ENCODE data around the gene NEK9. TPM values are rescaled to one million over a fixed set of nuclear protein-coding genes. Genes with fewer than 3 reads are reported as not detected.
"Not testable (repeated sequence)": the region's sequence is repeated elsewhere in the genome, so short reads cannot be mapped to it uniquely, and the experiment has no call there.

The NEK9 gene
- total RNA-seq, 1 experiment from 2014 or later, result 49.3 TPM

DNA sequence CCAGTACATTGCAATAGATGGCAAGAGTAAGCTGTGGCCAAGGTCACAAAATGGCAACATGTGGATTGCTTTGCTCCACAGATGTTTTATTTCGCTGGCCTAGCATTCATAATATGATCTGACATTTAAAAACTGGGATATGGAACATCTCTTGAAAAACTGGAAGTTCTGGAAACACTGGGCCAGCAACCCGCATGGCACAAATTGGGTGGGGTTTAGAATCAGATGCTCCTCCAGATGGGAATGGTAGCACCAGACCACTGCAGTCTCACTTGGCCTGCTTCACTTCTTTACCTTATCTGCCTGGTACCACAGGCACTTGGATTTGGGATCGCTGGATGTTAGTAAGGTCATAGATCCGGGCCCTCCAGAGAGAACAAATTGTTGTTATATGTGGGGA lies 47.3 kb downstream of the NEK9 start:
- in situ Hi-C loops (cut with HindIII; ENCODE audit: low sequenced_read_pairs), result no loop called here
- no peak for DNase-seq (ENCODE audit: low spot score)

DNA sequence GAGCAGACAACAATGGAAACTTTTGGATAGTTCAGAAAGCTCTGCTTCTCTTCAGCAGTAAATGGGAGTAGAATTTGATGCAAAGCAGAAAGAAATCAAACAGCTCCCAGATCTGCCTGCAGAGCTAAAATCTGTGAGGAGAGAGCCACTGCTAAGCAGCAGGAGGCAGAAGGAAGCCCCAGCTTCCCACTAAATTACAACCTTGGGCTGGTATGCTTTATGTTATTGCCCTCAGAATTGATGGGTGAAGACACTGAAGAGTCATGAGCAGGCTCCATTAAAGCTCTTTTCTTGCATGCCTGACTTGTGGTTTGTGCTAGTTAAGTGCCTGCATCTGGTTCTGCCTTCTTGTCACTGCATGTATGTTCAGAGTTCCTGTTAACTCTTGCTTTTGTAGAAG lies 49.1 kb downstream of the NEK9 start:
- DNase-seq (ENCODE audit: low spot score), result no peak
- in situ Hi-C loops (cut with HindIII; ENCODE audit: low sequenced_read_pairs), result no loop called here

DNA sequence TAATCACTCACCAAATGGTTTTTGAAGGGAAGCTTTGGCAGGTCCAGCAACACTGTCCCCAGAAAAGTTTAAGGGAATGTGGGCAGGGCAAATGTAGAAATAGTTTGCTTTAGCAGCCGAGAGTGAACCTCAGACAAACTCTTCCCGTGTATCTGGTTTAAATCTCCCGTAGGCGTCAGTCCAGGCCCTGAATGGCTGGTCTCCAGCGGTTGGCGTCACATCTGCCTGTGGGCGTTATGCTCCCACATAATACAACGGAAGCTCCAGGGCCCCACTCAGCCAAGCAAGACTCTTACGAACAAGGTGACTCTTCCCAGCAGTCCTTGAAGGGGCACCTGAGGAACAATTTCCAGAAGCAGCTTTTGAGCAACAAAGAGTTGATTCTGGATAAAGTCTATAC lies 56.5 kb downstream of the NEK9 start:
- no peak for DNase-seq (ENCODE audit: low spot score)
- in situ Hi-C loops (cut with HindIII; ENCODE audit: low sequenced_read_pairs), result no loop called here

DNA sequence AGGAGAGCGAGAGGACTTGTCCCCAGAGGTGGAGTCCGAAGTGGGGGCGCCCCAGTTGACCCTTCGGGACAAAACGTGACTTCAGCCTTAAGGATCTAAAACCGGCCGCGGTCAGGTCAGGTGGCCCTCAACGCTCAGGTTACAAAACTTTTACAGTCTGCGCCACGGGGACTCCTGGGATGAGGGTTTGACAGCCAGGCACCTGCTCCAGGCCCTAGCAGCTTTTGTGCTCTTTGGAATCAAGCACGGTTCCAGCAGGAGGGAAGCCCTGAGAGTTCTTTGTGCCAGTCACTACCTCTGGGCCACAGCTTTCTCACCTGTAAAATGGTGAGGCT lies 57.1 kb downstream of the NEK9 start:
- in situ Hi-C loops (cut with HindIII; ENCODE audit: low sequenced_read_pairs), result no loop called here

DNA sequence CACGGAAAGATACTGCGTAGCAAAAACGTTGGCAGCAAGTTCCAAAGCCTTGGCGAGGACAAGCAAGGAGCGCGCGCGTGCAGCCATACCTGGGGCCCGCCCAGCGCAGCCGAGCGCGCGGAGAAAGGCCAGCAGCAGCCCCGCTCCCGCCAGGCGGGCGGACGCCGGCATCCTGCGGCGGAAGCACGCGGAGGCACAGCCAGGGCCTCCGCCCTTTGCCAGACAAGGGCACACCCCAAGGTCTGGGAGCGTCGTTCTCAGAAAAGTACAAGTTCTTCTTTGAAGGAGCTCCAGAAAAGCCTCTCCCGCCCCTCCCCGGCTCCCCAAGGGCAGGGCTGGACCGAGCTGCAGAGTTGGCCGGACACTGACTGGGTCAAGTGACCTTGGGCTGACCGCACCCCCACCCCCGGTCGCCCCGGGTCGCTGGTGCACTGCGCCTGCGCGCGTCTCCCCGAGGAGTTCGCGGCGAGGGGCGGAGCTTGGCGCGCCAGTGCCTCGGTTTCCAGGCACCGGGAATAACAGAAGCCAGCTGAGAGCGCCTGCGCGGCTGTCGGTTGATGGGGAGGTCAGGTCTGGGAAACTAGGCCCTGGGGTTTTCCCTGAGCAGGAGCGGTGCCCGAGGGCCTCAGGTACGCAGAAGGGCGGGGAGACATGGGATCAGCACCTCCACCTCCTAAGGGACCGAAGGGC lies 57.6 kb downstream of the NEK9 start, which contains the start of gene ZC2HC1C:
TSS of gene ZC2HC1C (plus strand) at position 521 of the 690 bp plus-strand sequence. CDS start 933 bp downstream, outside the sequence.
- in situ Hi-C loops (cut with HindIII; ENCODE audit: low sequenced_read_pairs), result no loop called here

More for the DNA sequence above, 57.1 kb downstream of the NEK9 start:
- no peak for DNase-seq (ENCODE audit: low spot score)

DNA sequence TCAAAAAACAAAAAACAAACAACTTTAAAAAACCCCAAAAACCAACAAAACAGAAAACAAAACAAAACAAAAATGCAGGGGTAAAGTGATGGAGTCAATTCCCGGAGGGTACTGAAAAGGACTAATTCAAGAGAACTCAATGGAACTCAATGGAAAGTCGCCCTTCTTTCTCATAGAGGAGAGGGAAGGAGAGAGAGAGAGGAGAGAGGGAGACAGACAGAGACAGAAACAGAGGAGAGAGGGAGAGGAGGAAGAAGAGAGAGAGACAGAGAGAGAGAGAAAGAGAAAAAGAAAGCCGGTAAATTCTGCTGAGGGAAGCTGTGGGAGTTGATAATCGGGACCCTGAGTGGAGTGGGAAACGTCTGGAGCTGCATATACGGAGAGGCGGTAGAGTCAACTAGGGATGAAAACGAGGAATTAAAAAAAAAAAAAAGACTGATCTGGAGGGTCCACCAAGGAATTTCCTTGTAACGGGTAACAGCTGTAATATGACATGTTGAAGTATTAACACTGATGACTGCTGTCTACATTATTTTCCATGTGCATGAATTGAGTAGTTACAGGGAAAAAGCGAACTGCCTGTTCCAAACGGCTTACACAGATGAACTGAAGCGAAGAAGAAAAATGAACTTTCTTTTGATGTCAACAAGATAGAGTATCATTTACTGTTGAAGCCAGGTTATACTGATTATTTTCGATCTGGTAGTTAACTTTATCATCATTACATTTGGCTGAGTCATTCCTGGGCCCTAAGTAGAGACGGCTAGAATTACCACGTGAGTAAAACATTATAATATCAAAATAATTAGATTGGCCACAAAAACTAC lies 58.3 kb downstream of the NEK9 start:
- in situ Hi-C loops (cut with HindIII; ENCODE audit: low sequenced_read_pairs), result no loop called here
- DNase-seq (ENCODE audit: low spot score), result peak; percentile 47

More for the DNA sequence above, 57.6 kb downstream of the NEK9 start, which contains the start of gene ZC2HC1C:
- peak; percentile 87 for DNase-seq (ENCODE audit: low spot score)

DNA sequence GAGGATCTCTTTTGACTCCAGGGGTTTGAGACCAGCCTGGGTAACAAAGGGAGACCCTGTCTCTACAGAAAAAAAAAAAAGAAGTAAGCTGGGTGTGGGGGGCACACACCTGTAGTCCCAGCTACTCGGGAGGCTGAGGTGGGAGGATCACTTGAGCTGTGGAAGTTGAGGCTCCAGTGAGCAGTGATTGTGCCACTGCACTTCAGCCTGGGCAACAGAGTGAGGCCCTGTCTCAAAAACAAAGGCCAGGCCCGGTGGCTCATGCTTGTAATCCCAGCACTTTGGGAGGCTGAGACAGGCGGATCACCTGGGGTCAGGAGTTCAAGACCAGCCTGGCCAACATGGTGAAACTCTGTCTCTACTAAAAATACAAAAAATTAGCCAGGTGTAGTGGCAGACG lies 59.1 kb downstream of the NEK9 start:
- DNase-seq (ENCODE audit: low spot score), result not testable (repeated sequence)

DNA sequence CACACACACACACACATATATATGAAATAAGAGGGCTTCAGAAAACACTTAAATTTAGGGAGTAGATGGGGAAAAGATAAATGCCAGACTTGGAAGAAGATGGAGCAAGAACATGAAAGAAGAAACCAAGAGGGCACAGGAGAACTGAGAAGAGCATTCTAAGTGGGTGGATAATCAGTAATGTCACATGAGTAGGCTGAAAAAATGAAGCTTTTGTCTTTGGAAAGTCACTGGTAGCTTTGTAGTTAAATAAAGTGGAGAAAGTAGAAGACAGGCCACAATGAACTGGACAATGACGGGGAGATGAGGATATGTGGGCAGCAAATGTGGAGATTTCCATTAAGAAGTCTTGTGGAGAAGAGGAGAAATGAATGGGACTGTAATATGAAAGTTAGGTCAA lies 59.6 kb downstream of the NEK9 start:
- in situ Hi-C loops (cut with HindIII; ENCODE audit: low sequenced_read_pairs), result no loop called here
- no peak for DNase-seq (ENCODE audit: low spot score)

More for the DNA sequence above, 59.1 kb downstream of the NEK9 start:
- in situ Hi-C loops (cut with HindIII; ENCODE audit: low sequenced_read_pairs), result not testable (repeated sequence)

DNA sequence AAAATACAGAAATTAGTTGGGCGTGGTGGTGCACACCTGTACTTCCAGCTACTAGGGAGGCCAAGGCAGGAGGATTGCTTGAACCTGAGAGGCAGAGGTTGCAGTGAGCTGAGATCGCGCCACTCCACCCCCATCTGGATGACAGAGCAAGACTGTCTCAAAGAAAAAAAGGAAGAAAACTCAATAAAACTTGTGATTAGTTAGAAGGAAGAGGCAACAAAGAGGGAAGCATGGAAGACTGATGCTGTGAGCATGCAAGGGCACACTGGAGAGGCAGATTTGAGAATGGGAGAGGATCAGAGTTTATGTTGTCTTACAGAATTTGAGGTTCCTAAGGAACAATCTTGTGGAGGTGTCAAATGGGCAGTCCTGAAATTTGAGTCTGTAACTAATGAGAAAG lies 60.2 kb downstream of the NEK9 start:
- in situ Hi-C loops (cut with HindIII; ENCODE audit: low sequenced_read_pairs), result no loop called here

DNA sequence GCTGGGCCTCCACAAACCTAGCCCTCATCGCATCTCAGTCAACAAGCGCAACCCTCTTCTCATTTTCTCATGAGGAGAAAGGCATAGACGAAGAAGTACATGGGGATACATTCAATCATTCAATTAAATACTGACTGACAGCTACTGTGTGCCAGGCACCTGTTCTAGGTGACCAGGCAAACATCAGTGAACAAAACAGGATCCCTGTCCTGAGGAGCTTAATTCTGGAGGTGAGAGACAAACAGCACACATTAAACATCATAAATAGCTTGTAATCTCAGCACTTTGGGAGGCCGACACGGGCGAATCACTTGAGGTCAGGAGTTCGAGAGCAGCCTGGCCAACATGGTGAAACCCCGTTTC lies 62.7 kb downstream of the NEK9 start:
- in situ Hi-C loops (cut with HindIII; ENCODE audit: low sequenced_read_pairs), result no loop called here
- no peak for DNase-seq (ENCODE audit: low spot score)

More for the DNA sequence above, 60.2 kb downstream of the NEK9 start:
- no peak for DNase-seq (ENCODE audit: low spot score)

DNA sequence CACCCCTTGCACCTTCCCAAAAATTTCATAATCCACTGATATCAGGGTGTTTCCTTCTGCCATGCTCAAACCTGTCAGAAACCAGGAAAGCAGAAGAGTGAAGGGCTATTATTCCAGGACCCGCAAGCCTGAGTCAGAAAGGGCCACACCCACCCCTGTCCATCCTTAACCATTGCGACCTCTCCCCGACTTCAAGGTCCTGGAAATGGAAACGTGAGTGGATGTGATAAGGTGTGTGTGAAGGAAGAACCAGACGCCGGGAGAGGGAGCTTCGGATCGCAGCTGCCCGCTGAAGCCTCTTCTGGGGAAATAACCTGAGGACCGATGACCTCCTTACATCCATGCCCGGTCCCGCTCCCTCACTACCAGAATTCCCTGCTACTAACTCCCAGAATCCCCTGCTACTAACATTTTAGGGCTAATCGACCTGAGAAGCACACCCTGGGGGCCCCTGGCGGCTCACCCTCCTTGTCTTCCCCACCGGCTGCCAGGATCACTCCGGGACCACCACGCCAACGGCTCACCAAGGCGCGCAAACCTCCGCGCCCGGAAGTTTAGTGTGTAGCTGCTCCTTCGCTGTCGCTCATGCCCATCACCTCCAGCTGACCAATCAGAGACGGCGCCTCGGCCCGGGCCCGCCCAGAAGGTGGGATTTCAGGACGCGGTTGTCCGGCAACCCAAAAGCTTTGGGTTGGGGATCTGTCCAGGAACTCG lies 63.2 kb downstream of the NEK9 start, which contains the start of gene ACYP1:
TSS of gene ACYP1 (minus strand) at position 534 of the 714 bp plus-strand sequence. CDS start at position 63, 471 bp downstream.
- DNase-seq (ENCODE audit: low spot score), result peak; percentile 94
- in situ Hi-C loops (cut with HindIII; ENCODE audit: low sequenced_read_pairs), result no loop called here

DNA sequence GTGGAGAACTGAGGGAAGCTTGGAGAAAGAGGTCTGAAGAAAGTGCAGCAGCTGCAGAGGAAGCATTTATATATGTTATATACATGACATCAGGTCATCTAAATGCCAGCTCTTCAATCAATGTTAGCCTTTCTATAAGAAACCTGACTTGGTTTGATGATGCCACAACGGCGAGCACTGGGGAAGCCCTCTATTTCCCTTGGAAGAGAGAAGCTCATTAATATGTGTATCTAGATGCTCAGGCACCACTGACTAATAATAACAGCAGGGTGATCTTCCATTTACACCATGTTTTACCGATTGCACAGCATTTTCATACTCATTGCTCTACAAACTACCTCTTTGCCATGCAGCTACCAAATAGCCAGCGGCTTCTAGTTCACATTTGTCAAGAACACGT lies 63.8 kb downstream of the NEK9 start:
- no peak for DNase-seq (ENCODE audit: low spot score)
- in situ Hi-C loops (cut with HindIII; ENCODE audit: low sequenced_read_pairs), result no loop called here

DNA sequence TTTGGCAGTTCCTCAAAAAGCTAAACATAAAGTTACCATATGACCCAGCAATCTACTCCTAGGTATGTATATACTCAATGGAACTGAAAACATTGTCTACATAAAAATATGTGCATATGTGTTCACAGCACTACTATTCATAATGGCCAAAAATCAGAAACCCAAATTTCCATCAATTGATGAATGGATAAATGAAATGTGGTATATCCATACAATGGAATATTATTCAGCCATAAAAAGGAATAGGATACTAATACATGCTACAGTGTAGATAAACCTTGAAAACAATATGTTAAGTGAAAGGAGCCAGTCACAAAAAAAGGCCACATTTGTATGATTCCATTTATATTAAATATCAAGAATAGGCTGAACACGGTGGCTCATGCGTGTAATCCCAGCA lies 66.4 kb downstream of the NEK9 start:
- DNase-seq (ENCODE audit: low spot score), result no peak
- in situ Hi-C loops (cut with HindIII; ENCODE audit: low sequenced_read_pairs), result no loop called here

DNA sequence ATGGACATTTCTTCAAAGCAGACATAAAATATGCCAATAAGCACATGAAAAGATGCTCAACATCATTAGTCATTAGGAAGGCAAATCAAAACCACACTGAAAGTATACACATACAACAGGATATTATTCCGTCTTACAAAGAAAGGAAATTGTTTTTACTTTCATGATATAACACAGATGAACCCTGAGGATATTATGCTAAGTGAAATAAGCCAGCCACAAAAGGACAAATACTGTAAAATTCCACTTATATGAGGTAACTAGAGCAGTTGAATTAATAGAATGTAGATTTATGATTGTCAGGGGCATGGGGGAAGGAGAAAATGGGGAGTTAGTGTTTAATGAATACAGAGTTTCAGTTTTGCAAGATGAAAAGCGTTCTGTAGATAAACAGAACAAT lies 67.2 kb downstream of the NEK9 start:
- in situ Hi-C loops (cut with HindIII; ENCODE audit: low sequenced_read_pairs), result no loop called here
- no peak for DNase-seq (ENCODE audit: low spot score)

DNA sequence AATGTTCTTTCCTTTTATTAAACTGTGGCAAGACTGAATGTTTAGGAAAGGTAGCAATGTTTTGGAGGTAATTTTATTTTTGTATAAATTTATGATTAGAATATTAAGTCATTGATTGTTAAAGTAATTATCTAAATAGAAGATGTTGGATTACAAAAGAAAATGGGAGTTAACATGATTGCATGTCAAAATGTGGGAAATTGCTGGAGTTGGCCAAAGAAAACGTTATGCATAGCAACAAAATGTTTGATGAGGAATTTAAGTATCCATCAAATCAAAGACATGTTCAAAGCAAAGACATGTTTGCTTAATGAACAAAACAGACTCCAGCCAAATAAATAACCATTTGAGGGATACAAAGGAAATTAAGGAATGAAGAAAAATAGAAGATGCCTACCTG lies 72.4 kb downstream of the NEK9 start:
- in situ Hi-C loops (cut with HindIII; ENCODE audit: low sequenced_read_pairs), result no loop called here
- no peak for DNase-seq (ENCODE audit: low spot score)

DNA sequence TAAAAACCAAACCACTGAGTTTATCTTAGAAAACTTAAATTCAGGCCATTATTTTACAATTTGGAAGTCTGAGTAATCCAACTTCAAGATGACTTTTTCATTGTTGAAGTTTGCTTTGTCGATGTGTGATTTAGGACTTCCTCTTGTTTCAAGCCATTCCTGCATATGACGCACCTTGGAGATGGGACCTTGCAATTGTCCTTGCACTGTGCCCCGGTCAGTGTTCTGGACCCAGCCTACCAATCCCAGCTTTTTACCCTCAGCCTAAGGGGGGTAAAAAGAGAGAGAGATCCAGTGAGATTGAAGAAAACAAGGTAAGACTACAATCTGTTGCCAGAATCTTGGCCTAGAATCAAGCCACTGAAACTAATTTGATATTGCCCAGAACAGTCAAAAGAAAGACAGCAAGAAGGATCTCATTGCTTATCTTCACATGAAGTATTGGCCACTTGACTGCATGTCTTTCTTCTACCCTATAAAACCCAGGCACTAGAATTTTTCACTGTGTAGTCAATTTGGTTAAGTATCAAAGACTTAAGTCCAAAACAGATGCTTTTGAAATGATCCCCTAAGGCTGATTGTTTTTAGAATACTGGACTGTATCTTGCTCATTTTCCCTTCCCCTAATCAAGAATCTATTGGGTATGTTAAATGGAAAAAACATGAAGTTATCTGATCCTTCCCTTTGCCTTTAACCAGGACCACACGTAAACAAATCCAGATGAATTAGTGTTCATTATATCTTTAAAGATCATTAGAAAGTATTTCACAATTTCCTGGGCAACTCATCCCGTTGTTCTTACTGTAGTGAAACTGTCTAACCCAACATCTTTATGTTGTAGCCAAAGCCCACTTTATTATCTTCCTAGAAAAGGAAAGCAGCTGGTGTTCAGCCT lies 73.2 kb downstream of the NEK9 start:
- in situ Hi-C loops (cut with HindIII; ENCODE audit: low sequenced_read_pairs), result no loop called here
- DNase-seq (ENCODE audit: low spot score), result no peak

DNA sequence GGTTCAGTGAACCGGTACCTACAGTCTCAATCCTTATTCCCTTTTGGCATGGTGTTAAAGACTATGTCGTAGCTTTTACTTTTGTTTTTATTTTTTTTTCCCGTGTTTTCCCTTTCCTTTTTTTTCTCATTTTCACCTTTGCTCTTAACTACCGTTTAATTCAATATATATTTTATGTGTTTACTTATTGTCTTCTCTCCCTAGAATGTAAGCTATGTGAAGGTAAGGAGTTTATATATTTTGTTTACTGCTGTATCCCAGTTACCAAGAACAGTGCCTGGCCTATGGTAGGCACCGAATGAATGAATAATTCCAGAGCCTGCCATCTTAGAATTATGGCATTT lies 75.3 kb downstream of the NEK9 start:
- in situ Hi-C loops (cut with HindIII; ENCODE audit: low sequenced_read_pairs), result no loop called here
- DNase-seq (ENCODE audit: low spot score), result no peak

DNA sequence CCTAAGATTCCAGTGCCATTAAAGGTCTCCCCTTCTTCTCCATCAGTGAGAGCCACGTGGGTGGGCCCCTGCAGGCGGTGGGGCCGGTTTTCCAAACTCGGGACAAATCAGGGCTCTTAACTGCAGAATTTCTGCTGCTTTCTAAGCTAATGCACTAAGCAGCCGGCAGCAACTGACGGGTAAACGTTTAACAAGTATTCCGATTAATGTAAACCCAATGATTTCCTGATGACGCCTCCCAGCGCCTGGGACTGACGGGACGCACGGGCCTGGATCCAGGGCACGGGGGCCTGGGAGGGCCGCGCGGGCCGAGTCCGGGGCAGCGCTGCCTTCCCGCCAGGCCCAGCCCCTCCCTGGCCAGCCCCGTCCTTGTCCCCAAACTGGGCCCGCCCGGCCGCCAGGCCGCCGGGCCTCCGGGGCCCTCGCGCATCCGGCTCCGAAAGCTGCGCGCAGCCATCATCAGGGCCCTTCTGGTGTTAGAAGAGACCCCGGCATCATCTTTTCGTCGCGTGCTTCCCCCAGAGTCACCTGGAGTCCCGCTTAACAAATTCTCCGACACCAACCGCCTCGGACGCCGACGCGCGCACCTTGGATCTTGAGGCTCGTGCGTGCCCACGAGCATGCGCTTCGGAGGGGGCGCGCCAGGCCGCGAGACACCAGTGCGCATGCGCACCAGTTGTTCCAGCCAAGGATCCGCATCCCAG lies 75.8 kb downstream of the NEK9 start, which contains the start of gene MLH3:
TSS of gene MLH3 (minus strand) at position 616 of the 704 bp plus-strand sequence. CDS start 1,812 bp downstream, outside the sequence.
- in situ Hi-C loops (cut with HindIII; ENCODE audit: low sequenced_read_pairs), result no loop called here
- DNase-seq (ENCODE audit: low spot score), result peak; percentile 88

Measured in G401 (cell line).